H1 (cell line): ENCODE measurements around the gene GAPDHS. TPM values are rescaled to one million over a fixed set of nuclear protein-coding genes. Genes with fewer than 3 reads are reported as not detected.

Experiments
- CTCF ChIA-PET: fragments of 300-600 bp; sonication (Branson Sonifier 250); formaldehyde crosslinking; loops from one replicate; lab custom pipeline; 2021; ENCODE audit not compliant: partially characterized antibody; lab: Charles Lee
- POLR2A ChIA-PET: fragments of 300-600 bp; sonication (Branson Sonifier 250); formaldehyde crosslinking; loops from one replicate; lab custom pipeline; 2021; ENCODE audit warnings: inconsistent platforms; ENCODE audit not compliant: partially characterized antibody; lab: Charles Lee
- DNase-seq, 2 experiments: peaks; one replicate each; pipeline versions ENCODE4 v3.0.0 to v3.0.0-alpha.2; 2010 to 2022; ENCODE audit warnings: low spot score in 2 of 2, low read depth in 1 of 2, mixed read lengths in 1 of 2
- FAIRE-seq: peaks from 2 replicates; lab custom pipeline; 2011; peaks lifted over from hg19 to GRCh38; lab: Jason Lieb, UNC
- H2AFZ ChIP-seq: 2 replicates; pipeline ENCODE4 v1.8.1; 2012; ENCODE audit warnings: low read length, inconsistent platforms
- H2AK5ac ChIP-seq: 2 replicates; pipeline ENCODE4 v1.6.1; 2013; ENCODE audit warnings: low read depth, low read length
- H2BK120ac ChIP-seq: replicated peaks from 2 replicates; pipeline ENCODE3; 2013; ENCODE audit warnings: low read depth, low read length, inconsistent platforms
- H2BK12ac ChIP-seq: 2 replicates; pipeline ENCODE4 v1.6.1; 2013; ENCODE audit warnings: low read depth, low read length
- H2BK15ac ChIP-seq: 2 replicates; pipeline ENCODE4 v1.6.1; 2013; ENCODE audit warnings: low read length
- H2BK20ac ChIP-seq: 2 replicates; pipeline ENCODE4 v1.6.1; 2013; ENCODE audit warnings: low read length
- H2BK5ac ChIP-seq: 2 replicates; pipeline ENCODE4 v1.6.1; 2013; ENCODE audit warnings: low read depth, low read length
- H3K14ac ChIP-seq: 2 replicates; pipeline ENCODE4 v1.6.1; 2013; ENCODE audit warnings: inconsistent platforms; ENCODE audit not compliant: insufficient read length
- H3K18ac ChIP-seq: 2 replicates; pipeline ENCODE4 v1.6.1; 2013; ENCODE audit warnings: low read length; ENCODE audit errors: extremely low read depth
- H3K23ac ChIP-seq: 2 replicates; pipeline ENCODE4 v1.6.1; 2013; ENCODE audit warnings: inconsistent platforms; ENCODE audit not compliant: insufficient read length
- H3K23me2 ChIP-seq: 2 replicates; pipeline ENCODE4 v1.6.1; 2013; ENCODE audit warnings: low read depth, low read length
- H3K27ac ChIP-seq: 2 replicates; pipeline ENCODE4 v1.6.1; 2011; ENCODE audit warnings: low read depth, low read length, inconsistent platforms
- H3K27me3 ChIP-seq, 4 experiments: replicated peaks in 1 of 4; 1 replicate in 1 of 4; 2 replicates in 3 of 4; pipeline versions ENCODE4 v1.6.1 to v1.8.1; 2011 to 2013; ENCODE audit warnings: low read length in 3 of 4, mild to moderate bottlenecking in 3 of 4, inconsistent platforms in 2 of 4, mixed read lengths in 2 of 4, moderate library complexity in 1 of 4; ENCODE audit not compliant: control insufficient read depth in 3 of 4, insufficient read depth in 3 of 4; ENCODE audit errors: extremely low read depth in 1 of 4
- H3K36me3 ChIP-seq, 4 experiments: 2 replicates each; pipeline versions ENCODE4 v1.6.1 to v1.8.1; 2011 to 2013; ENCODE audit warnings: mild to moderate bottlenecking in 4 of 4, low read length in 3 of 4, moderate library complexity in 2 of 4, control low read depth in 1 of 4, inconsistent platforms in 1 of 4; ENCODE audit not compliant: insufficient read depth in 4 of 4, control insufficient read depth in 2 of 4
- H3K4ac ChIP-seq: replicated peaks from 2 replicates; pipeline ENCODE3; 2013; ENCODE audit warnings: low read length, low read depth, mixed read lengths, inconsistent platforms; ENCODE audit not compliant: insufficient read length
- H3K4me1 ChIP-seq, 4 experiments: replicated peaks in 1 of 4; 1 replicate in 1 of 4; 2 replicates in 3 of 4; pipeline versions ENCODE4 v1.6.1 to v1.8.1; 2011 to 2013; ENCODE audit warnings: low read length in 3 of 4, inconsistent platforms in 2 of 4, mixed read lengths in 1 of 4; ENCODE audit not compliant: insufficient read depth in 4 of 4, control insufficient read depth in 3 of 4
- H3K4me2 ChIP-seq, 2 experiments: 2 replicates each; pipeline versions ENCODE4 v1.6.1 to v1.8.1; 2011 to 2013; ENCODE audit warnings: low read depth in 2 of 2, low read length in 2 of 2, control low read depth in 1 of 2, inconsistent platforms in 1 of 2, mild to moderate bottlenecking in 1 of 2; ENCODE audit not compliant: insufficient read depth in 1 of 2
- H3K4me3 ChIP-seq, 4 experiments: fragments of 200-600, 300-600 bp in 1 of 4; sonication (generic), shearing (Covaris generic), sonication (Bioruptor Twin) in 1 of 4; 2 replicates each; pipeline versions ENCODE4 v1.5.1 to v1.8.1; 2011 to 2016; ENCODE audit warnings: low read length in 4 of 4, low read depth in 3 of 4, control low read depth in 2 of 4, inconsistent platforms in 2 of 4, mild to moderate bottlenecking in 2 of 4, mixed read lengths in 1 of 4, moderate library complexity in 1 of 4; ENCODE audit not compliant: insufficient read depth in 2 of 4; ENCODE audit errors: extremely low read depth in 1 of 4
- H3K56ac ChIP-seq: replicated peaks from 2 replicates; pipeline ENCODE3; 2013; ENCODE audit warnings: low read depth, mild to moderate bottlenecking, mixed read lengths, low read length, inconsistent platforms; ENCODE audit not compliant: insufficient read length
- H3K79me1 ChIP-seq: 2 replicates; pipeline ENCODE4 v1.6.1; 2013; ENCODE audit warnings: low read depth, low read length, control low read depth
- H3K79me2 ChIP-seq, 2 experiments: 2 replicates each; pipeline versions ENCODE4 v1.6.1 to v1.8.1; 2012 to 2013; ENCODE audit warnings: low read length in 2 of 2, mild to moderate bottlenecking in 2 of 2, inconsistent platforms in 1 of 2; ENCODE audit not compliant: insufficient read depth in 2 of 2, control insufficient read depth in 1 of 2
- H3K9ac ChIP-seq, 4 experiments: replicated peaks in 1 of 4; 1 replicate in 1 of 4; 2 replicates in 3 of 4; pipeline versions ENCODE4 v1.6.1 to v1.8.1; 2011 to 2013; ENCODE audit warnings: low read depth in 3 of 4, low read length in 3 of 4, control low read depth in 2 of 4, mild to moderate bottlenecking in 2 of 4, moderate library complexity in 2 of 4, inconsistent platforms in 1 of 4; ENCODE audit errors: extremely low read depth in 1 of 4
- H3K9me3 ChIP-seq, 2 experiments: 2 replicates each; pipeline versions ENCODE4 v1.6.1 to v1.8.1; 2012 to 2013; ENCODE audit warnings: mild to moderate bottlenecking in 2 of 2, moderate library complexity in 2 of 2, control low read depth in 1 of 2, inconsistent platforms in 1 of 2, low read depth in 1 of 2, low read length in 1 of 2, mixed read lengths in 1 of 2; ENCODE audit not compliant: insufficient read depth in 2 of 2
- H4K20me1 ChIP-seq, 2 experiments: replicated peaks in 1 of 2; 2 replicates each; pipeline versions ENCODE3 to v1.8.1; 2011 to 2013; ENCODE audit warnings: inconsistent platforms in 2 of 2, low read length in 2 of 2, mild to moderate bottlenecking in 1 of 2; ENCODE audit not compliant: insufficient read depth in 2 of 2, control insufficient read depth in 1 of 2
- H4K5ac ChIP-seq: 2 replicates; pipeline ENCODE4 v1.6.1; 2013; ENCODE audit warnings: low read length, low read depth, mixed read lengths, inconsistent platforms; ENCODE audit not compliant: insufficient read length
- H4K8ac ChIP-seq: 2 replicates; pipeline ENCODE4 v1.8.0; 2013; ENCODE audit warnings: mild to moderate bottlenecking, moderate library complexity, low read length, inconsistent platforms; ENCODE audit not compliant: insufficient read depth; ENCODE audit errors: extremely low read depth
- H4K91ac ChIP-seq: replicated peaks from 2 replicates; pipeline ENCODE3; 2013; ENCODE audit warnings: low read length, mixed read lengths, inconsistent platforms; ENCODE audit not compliant: insufficient read length
- CBX8 ChIP-seq: fragments of 300-800, 300-1000 bp; sonication (generic); IDR thresholded peaks from 2 replicates; pipeline ENCODE4 v1.7.1; 2016; ENCODE audit warnings: low read depth, low read length, borderline replicate concordance
- CHD1 ChIP-seq: IDR thresholded peaks from 2 replicates; pipeline ENCODE4 v1.6.1; 2012; ENCODE audit warnings: low read depth, low read length, improper control_type of control experiment
- CHD2 ChIP-seq: IDR thresholded peaks from 2 replicates; pipeline ENCODE4 v1.6.1; 2012; ENCODE audit warnings: low read length, improper control_type of control experiment
- EZH2 ChIP-seq: fragments of 200-600 bp; sonication (generic); IDR thresholded peaks from 2 replicates; pipeline ENCODE4 v1.7.1; 2012; ENCODE audit warnings: low read depth, mild to moderate bottlenecking, moderate library complexity, low read length, inconsistent platforms; ENCODE audit not compliant: severe bottlenecking
- FOSL1 ChIP-seq: IDR thresholded peaks from 2 replicates; pipeline ENCODE4 v1.6.1; 2011; ENCODE audit warnings: mild to moderate bottlenecking, low read depth, low read length, moderate library complexity; ENCODE audit not compliant: insufficient read depth
- MAFK ChIP-seq: IDR thresholded peaks from 2 replicates; pipeline ENCODE4 v1.6.1; 2012; ENCODE audit warnings: low read depth, mild to moderate bottlenecking, improper control_type of control experiment, low read length
- SIX5 ChIP-seq: IDR thresholded peaks from 2 replicates; pipeline ENCODE4 v1.6.1; 2011; ENCODE audit warnings: mild to moderate bottlenecking, low read depth, low read length
- SP1 ChIP-seq: IDR thresholded peaks from 2 replicates; pipeline ENCODE4 v1.6.1; 2011; ENCODE audit warnings: low read depth, low read length
- TBP ChIP-seq: IDR thresholded peaks from 2 replicates; pipeline ENCODE4 v1.6.1; 2011; ENCODE audit warnings: low read depth, low read length, improper control_type of control experiment
- TCF12 ChIP-seq: IDR thresholded peaks from 2 replicates; pipeline ENCODE4 v1.6.1; 2011; ENCODE audit warnings: low read depth, mild to moderate bottlenecking, low read length
- ZNF274 ChIP-seq: IDR thresholded peaks from 2 replicates; pipeline ENCODE4 v1.7.0; 2012; ENCODE audit warnings: low read length, borderline replicate concordance; ENCODE audit errors: extremely low read depth
- WGBS, 2 experiments: shearing (Covaris generic) in 1 of 2; methylation state at CpG; one replicate each; pipeline versions ENCODE4 v1.1.6 to v1.1.7; 2013 to 2015; ENCODE audit warnings: low lambda C conversion rate in 2 of 2, mixed read lengths in 2 of 2, inconsistent platforms in 1 of 2, low coverage in 1 of 2, missing lambda C conversion rate in 1 of 2; ENCODE audit not compliant: insufficient replicate concordance in 2 of 2, insufficient coverage in 1 of 2, insufficient read length in 1 of 2; ENCODE audit errors: extremely low coverage in 1 of 2, missing lambda C conversion rate in 1 of 2; 5-methylcytosine and 5-hydroxymethylcytosine counted together
- polyA plus RNA-seq, 7 experiments: library from polyadenylated mRNA; depleted of rRNA in 3 of 7; stranded (reverse) in 5 of 7; unstranded in 2 of 7; fragments of >200 nt in 5 of 7; fragments of 200-250 nt in 2 of 7; gene quantifications; 1 replicate in 5 of 7; 2 replicates in 1 of 7; 4 replicates in 1 of 7; pipeline versions ENCODE4 v1.2.1 to v1.2.3, GENCODE V29; 2011 to 2013; ENCODE audit warnings: missing spikeins in 2 of 7, mixed read lengths in 2 of 7
- total RNA-seq: library from RNA; stranded (reverse); fragmentation: NEBNext Ultra II Directional; extraction: Animal tissue kit (Norgen Biotek cat#: 25700); gene quantifications from 2 replicates; pipeline ENCODE4 v1.2.1, GENCODE V29; 2021
- TF ChIP-seq, protein P1 (sequence below): IDR thresholded peaks from 2 replicates; pipeline ENCODE4 v1.6.1; 2012; ENCODE audit warnings: inconsistent platforms

Gene GAPDHS
- total and polyA plus RNA-seq, 2 of the 8 experiments (the other 6 are each of a cell fraction or from before 2014, with no cell fraction given), result 0.26 TPM; not detected in 1

DNA sequence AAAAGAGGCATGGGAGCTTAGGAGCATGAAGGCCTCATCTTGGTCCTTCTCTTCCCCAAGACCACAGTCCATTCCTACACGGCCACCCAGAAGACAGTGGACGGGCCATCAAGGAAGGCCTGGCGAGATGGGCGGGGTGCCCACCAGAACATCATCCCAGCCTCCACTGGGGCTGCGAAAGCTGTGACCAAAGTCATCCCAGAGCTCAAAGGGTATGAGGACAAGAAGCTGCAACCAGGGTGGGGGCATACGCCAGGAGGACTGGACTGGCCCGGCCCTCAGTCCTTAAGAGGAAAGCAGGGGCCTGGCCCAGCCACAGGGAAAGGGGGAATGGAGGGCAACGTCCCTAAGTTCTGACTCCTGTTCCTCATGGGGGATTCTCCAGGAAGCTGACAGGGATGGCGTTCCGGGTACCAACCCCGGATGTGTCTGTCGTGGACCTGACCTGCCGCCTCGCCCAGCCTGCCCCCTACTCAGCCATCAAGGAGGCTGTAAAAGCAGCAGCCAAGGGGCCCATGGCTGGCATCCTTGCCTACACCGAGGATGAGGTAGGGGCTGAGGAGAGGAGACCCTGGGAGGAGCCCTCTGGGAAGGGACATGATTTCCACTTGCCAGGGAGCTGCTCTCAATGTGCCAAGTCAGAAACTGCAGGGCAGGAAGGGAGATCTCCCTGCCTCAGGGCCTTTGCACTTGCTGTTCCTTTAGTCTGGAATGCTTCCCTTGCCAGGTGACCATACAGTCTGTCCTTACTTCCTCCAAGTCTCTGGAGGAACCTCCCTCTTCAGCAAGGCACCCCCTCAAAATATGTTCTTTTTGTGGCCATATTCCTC lies 10.2 kb downstream of the GAPDHS start:
- H2BK5ac ChIP-seq, result no peak overlapping the region
- H3K23ac ChIP-seq, result no peak overlapping the region
- no peak overlapping the region for H3K4ac ChIP-seq
- TF ChIP-seq MAFK (no peak), TBP (no peak), EZH2 (no peak), CBX8 (no peak), SP1 (no peak), CHD1 (no peak), SIX5 (no peak), ZNF274 (no peak), TCF12 (no peak), FOSL1 (no peak), CHD2 (no peak)
- TF ChIP-seq, protein P1, sequence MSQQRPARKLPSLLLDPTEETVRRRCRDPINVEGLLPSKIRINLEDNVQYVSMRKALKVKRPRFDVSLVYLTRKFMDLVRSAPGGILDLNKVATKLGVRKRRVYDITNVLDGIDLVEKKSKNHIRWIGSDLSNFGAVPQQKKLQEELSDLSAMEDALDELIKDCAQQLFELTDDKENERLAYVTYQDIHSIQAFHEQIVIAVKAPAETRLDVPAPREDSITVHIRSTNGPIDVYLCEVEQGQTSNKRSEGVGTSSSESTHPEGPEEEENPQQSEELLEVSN, result no peak
- WGBS, 2 experiments, result 93% methylated on average over 14 of the region's 15 CpGs; no CpG with 5 or more reads in 1 of the 2 experiments
- H3K9ac ChIP-seq, result no peak overlapping the region
- no peak overlapping the region for H3K14ac ChIP-seq
- no peak overlapping the region for H4K5ac ChIP-seq
- DNase-seq (no peak), FAIRE-seq (no peak)
- H3K56ac ChIP-seq, result no peak overlapping the region
- H4K91ac ChIP-seq, result no peak overlapping the region
- peak overlapping the region; percentile 84 to 90; a peak in 3 of 4 replicates for H3K4me2 ChIP-seq
- no peaks in the 10 kb centered on the region for H3K27me3 ChIP-seq
- H4K20me1 ChIP-seq, result peaks cover 5 to 16% of the 10 kb centered on the region in 2 experiments
- no peak overlapping the region for H2AFZ ChIP-seq
- ChIA-PET CTCF (interaction anchor here (0.9 to 1.5 kb wide), 4 partner anchors 33 to 49 kb away, joined by 3 to 6 read pairs (median 4); no protein-coding TSS in a partner anchor), POLR2A (interaction anchor here (0.7 to 4.6 kb wide), 10 partner anchors 8 to 160 kb away, joined by 3 to 23 read pairs (median 3); no protein-coding TSS in a partner anchor)
- H3K79me1 ChIP-seq, result peaks cover 18% of the 10 kb centered on the region; the same call in 1 of the 2 replicates
- H2AK5ac ChIP-seq, result no peak overlapping the region
- H3K4me1 ChIP-seq, result peaks cover 0 to 13% (median 2%) of the 10 kb centered on the region in 4 experiments; a peak in 3 of 7 replicates
- H3K4me3 ChIP-seq, result peak overlapping the region in 1 of 4 experiments; percentile 93; a peak in 2 of 8 replicates
- H3K23me2 ChIP-seq, result peaks cover 10% of the 10 kb centered on the region; the same call in 1 of the 2 replicates
- H3K79me2 ChIP-seq, result peaks cover 0 to 31% of the 10 kb centered on the region in 2 experiments; a peak in 2 of 4 replicates
- no peak overlapping the region for H2BK15ac ChIP-seq
- H3K18ac ChIP-seq, result no peak overlapping the region
- H2BK20ac ChIP-seq, result no peak overlapping the region
- H3K9me3 ChIP-seq, result no peaks in the 10 kb centered on the region
- no peak overlapping the region for H2BK12ac ChIP-seq
- peaks cover 0 to 18% (median 9%) of the 10 kb centered on the region in 4 experiments; a peak in 5 of 8 replicates for H3K36me3 ChIP-seq
- H3K27ac ChIP-seq, result no peak overlapping the region
- H4K8ac ChIP-seq, result no peak overlapping the region
- no peak overlapping the region for H2BK120ac ChIP-seq
